AG10803 (cell line): ENCODE measurements around the gene PLEK2.

Source experiments
- DNase-seq: peaks from one replicate; pipeline ENCODE4 v3.0.0; 2010; ENCODE audit warnings: low read depth
- H3K4me3 ChIP-seq: 2 replicates; pipeline ENCODE4 v1.5.1; 2011; ENCODE audit warnings: mild to moderate bottlenecking, low read length, control low read depth
- CTCF ChIP-seq: conservative IDR thresholded peaks from 2 replicates; pipeline ENCODE4 v1.5.1; 2011; ENCODE audit warnings: mild to moderate bottlenecking, low read length, control low read depth, inconsistent platforms

PLEK2 gene

GRCh38 chr14:67397536-67397935, 14.4 kb downstream of the PLEK2 start:
- H3K4me3 ChIP-seq, result no peak overlapping the region
- TF ChIP-seq CTCF, result no peak
- DNase-seq, result no peak

- TF ChIP-seq CTCF, result no peak
- no peak overlapping the region for H3K4me3 ChIP-seq
- peak; percentile 66 for DNase-seq
Measured at GRCh38 chr14:67396381-67396970, 15.5 kb downstream of the PLEK2 start.

- H3K4me3 ChIP-seq, result no peak overlapping the region
- no peak for TF ChIP-seq CTCF
- DNase-seq, result peak; percentile 30
Measured at GRCh38 chr14:67395876-67396189, 16.1 kb downstream of the PLEK2 start.

GRCh38 chr14:67395086-67395875, 16.7 kb downstream of the PLEK2 start:
- H3K4me3 ChIP-seq, result no peak overlapping the region
- TF ChIP-seq CTCF, result no peak
- DNase-seq, result no peak

- TF ChIP-seq CTCF, result no peak
- DNase-seq, result no peak
- no peak overlapping the region for H3K4me3 ChIP-seq
Measured at GRCh38 chr14:67393689-67394088, 18.3 kb downstream of the PLEK2 start.

GRCh38 chr14:67392800-67393199, 19.2 kb downstream of the PLEK2 start:
- no peak overlapping the region for H3K4me3 ChIP-seq
- no peak for DNase-seq
- TF ChIP-seq CTCF, result no peak

GRCh38 chr14:67392123-67392522, 19.8 kb downstream of the PLEK2 start:
- no peak for DNase-seq
- no peak overlapping the region for H3K4me3 ChIP-seq
- no peak for TF ChIP-seq CTCF
